Calu3 (cell line): ENCODE data around the gene FCHSD2. TPM values are rescaled to one million over a fixed set of nuclear protein-coding genes. Genes with fewer than 3 reads are reported as not detected.

Experiments used
- BruUV-seq: library from RNA; stranded (reverse); fragments of 400-500 nt; replicated peaks from 2 replicates; lab custom pipeline; 2021; lab: Mats Ljungman, UMichigan
- CTCF ChIA-PET: fragments of 300-600 bp; sonication (Branson Sonifier 250); formaldehyde crosslinking; loops from one replicate; lab custom pipeline; 2022; ENCODE audit warnings: antibody characterized with exemption; lab: Charles Lee
- DNase-seq: peaks from one replicate; pipeline ENCODE4 v3.0.0; 2022
- H3K27ac Mint-ChIP-seq: one replicate; pipeline ENCODE4 v1.8.0; 2022; ENCODE audit warnings: mixed read lengths; ENCODE audit not compliant: unreplicated experiment
- H3K27me3 Mint-ChIP-seq: one replicate; pipeline ENCODE4 v1.8.0; 2022; ENCODE audit warnings: mixed read lengths; ENCODE audit not compliant: unreplicated experiment
- H3K36me3 Mint-ChIP-seq: one replicate; pipeline ENCODE4 v1.8.0; 2022; ENCODE audit warnings: mild to moderate bottlenecking, moderate library complexity, mixed read lengths; ENCODE audit not compliant: insufficient read depth, unreplicated experiment
- H3K4me1 Mint-ChIP-seq: one replicate; pipeline ENCODE4 v1.8.0; 2022; ENCODE audit warnings: mild to moderate bottlenecking, low read depth, mixed read lengths; ENCODE audit not compliant: unreplicated experiment
- H3K4me3 Mint-ChIP-seq: one replicate; pipeline ENCODE4 v1.8.0; 2022; ENCODE audit warnings: mild to moderate bottlenecking, low read depth, moderate library complexity, mixed read lengths; ENCODE audit not compliant: unreplicated experiment
- H3K9me3 Mint-ChIP-seq: one replicate; pipeline ENCODE4 v1.8.0; 2022; ENCODE audit warnings: low read depth, mixed read lengths; ENCODE audit not compliant: unreplicated experiment
- CTCF ChIP-seq: fragments of 200-600 bp; IDR thresholded peaks from one replicate; pipeline ENCODE4 v1.8.0; 2022; ENCODE audit warnings: antibody characterized with exemption; ENCODE audit not compliant: unreplicated experiment
- intact Hi-C: fragments of 100-400 bp; cut with micrococcal nuclease; formaldehyde crosslinking; loops from one replicate; pipeline ENCODE4 v1.10.0; 2022; ENCODE audit not compliant: unreplicated experiment
- total RNA-seq: library from RNA; stranded (reverse); gene quantifications from 2 replicates; pipeline ENCODE4 v1.2.3, GENCODE V29; 2022

Gene FCHSD2
- total RNA-seq, 1 experiment from 2014 or later = 16.2 TPM

GRCh38 chr11:72970557-72971118 lies 171.5 kb downstream of the FCHSD2 start:
- CTCF ChIA-PET = no interaction called here
- DNase-seq = no peak
- Mint-ChIP-seq H3K9me3 (no peaks in the 10 kb centered on the region), H3K27me3 (no peaks in the 10 kb centered on the region), H3K27ac (no peak overlapping the region), H3K4me1 (peaks cover 1% of the 10 kb centered on the region), H3K4me3 (no peak overlapping the region), H3K36me3 (no peaks in the 10 kb centered on the region)
- intact Hi-C loops = no loop called here
- no peak for TF ChIP-seq CTCF
- BruUV-seq = no TSS peak

- Mint-ChIP-seq H3K9me3 (no peaks in the 10 kb centered on the region), H3K27ac (no peak overlapping the region), H3K4me1 (no peaks in the 10 kb centered on the region), H3K36me3 (no peaks in the 10 kb centered on the region), H3K4me3 (no peak overlapping the region), H3K27me3 (no peaks in the 10 kb centered on the region)
- no TSS peak for BruUV-seq
- CTCF ChIA-PET = no interaction called here
- no peak for TF ChIP-seq CTCF
- intact Hi-C loops = no loop called here
- DNase-seq = no peak
These were observed 172.2 kb downstream of the FCHSD2 start for GRCh38 chr11:72969894-72970335.

GRCh38 chr11:72968390-72968789 lies 173.7 kb downstream of the FCHSD2 start:
- Mint-ChIP-seq H3K36me3 (no peaks in the 10 kb centered on the region), H3K4me1 (no peaks in the 10 kb centered on the region), H3K27me3 (no peaks in the 10 kb centered on the region), H3K9me3 (no peaks in the 10 kb centered on the region), H3K27ac (no peak overlapping the region), H3K4me3 (no peak overlapping the region)
- intact Hi-C loops = no loop called here
- no TSS peak for BruUV-seq
- no peak for TF ChIP-seq CTCF
- DNase-seq = no peak
- CTCF ChIA-PET = no interaction called here

- Mint-ChIP-seq H3K27me3 (no peaks in the 10 kb centered on the region), H3K4me1 (no peaks in the 10 kb centered on the region)
These were observed 176.4 kb downstream of the FCHSD2 start for GRCh38 chr11:72965672-72966071.

More at GRCh38 chr11:72965672-72966071, 176.4 kb downstream of the FCHSD2 start:
- Mint-ChIP-seq H3K4me3 (no peak overlapping the region), H3K27ac (no peak overlapping the region), H3K36me3 (no peaks in the 10 kb centered on the region), H3K9me3 (no peaks in the 10 kb centered on the region)
- no TSS peak for BruUV-seq
- no peak for TF ChIP-seq CTCF
- intact Hi-C loops = no loop called here
- no peak for DNase-seq
- CTCF ChIA-PET = no interaction called here
